ENCODE results near the gene CAMK2N1. TPM values are rescaled to one million over a fixed set of nuclear protein-coding genes. Genes with fewer than 3 reads are reported as not detected.

Gene CAMK2N1
- total and polyA plus RNA-seq, 4 experiments from 2014 or later: 0.32 to 6.5 (median 3.2) TPM

DNA sequence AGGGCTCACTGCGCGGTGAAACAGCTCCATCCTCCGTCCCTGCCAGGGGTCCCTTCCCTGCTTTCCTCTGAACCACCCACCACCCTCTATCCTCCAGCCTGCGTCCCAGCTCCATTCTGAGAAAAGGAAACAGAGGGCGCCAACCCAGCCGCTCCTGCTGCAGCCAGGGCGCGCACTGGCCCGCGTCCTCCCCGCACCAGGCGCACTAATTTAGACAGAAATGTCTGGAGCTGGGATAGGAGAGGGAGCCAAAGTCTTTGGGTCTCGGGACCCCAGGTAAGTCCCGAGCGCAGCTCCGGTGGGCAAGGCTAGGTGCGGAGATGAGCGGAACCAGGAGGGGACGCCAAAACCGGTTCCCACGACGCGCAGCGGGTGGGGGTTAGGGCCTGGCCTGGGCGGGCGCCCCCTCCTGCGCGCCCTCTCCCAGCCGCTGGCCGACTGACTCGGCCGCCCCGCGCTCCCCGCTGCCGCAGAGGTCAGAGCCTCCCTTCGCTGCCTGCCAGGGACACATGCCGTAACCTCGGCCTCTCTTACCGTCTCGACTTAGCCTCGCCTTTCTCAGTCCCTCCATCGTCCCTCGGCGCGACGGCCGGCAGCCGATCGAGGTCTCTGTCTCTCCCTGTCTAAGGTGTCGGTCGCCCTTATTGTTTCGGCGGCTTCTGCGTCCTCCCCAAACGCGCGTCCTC is 2.0 kb downstream of the CAMK2N1 start:
- Histone ChIP-seq H3K36me3 (ENCODE audit: insufficient read depth, low read length) (no peaks in the 10 kb centered on the region), H3K4me3 (ENCODE audit: low read length in 2 of 2) (peak overlapping the region in 1 of 2 donors; percentile 24), H3K27me3 (ENCODE audit: insufficient read depth, low read length) (peaks cover 19% of the 10 kb centered on the region), H3K4me1 (ENCODE audit: insufficient read depth, low read length) (peaks cover 24% of the 10 kb centered on the region), H3K27ac (ENCODE audit: low read depth, low read length) (no peak overlapping the region), H3K9me3 (ENCODE audit: control insufficient read depth in 1 of 2, low read length in 2 of 2) (no peaks in the 10 kb centered on the region)
- H3K4me3 Mint-ChIP-seq: peak overlapping the region; percentile 85 to 93 (median 88)
- ChIA-PET CTCF (ENCODE audit: partially characterized antibody) (interaction anchor here (0.7 to 2.5 kb wide), 3 partner anchors 9 to 122 kb away, joined by 3 to 10 read pairs (median 7); no protein-coding TSS in a partner anchor), POLR2A (ENCODE audit: partially characterized antibody) (interaction anchor here (0.7 to 2.5 kb wide), 2 partner anchors 24 to 271 kb away, joined by 5 to 12 read pairs; partner anchors contain the start of gene MUL1)
- H3K9me3 Mint-ChIP-seq: no peaks in the 10 kb centered on the region
- intact Hi-C loops (cut with micrococcal nuclease): no loop called here
- H3K36me3 Mint-ChIP-seq: no peaks in the 10 kb centered on the region
- peak overlapping the region in 4 of 7 donors; percentile 30 to 68 (median 58) for H3K27ac Mint-ChIP-seq
- peaks cover 22 to 34% of the 10 kb centered on the region in 2 donors for H3K27me3 Mint-ChIP-seq
- DNase-seq: peak in 1 of 5 donors; percentile 16
- peaks cover 11 to 22% (median 16%) of the 10 kb centered on the region in 4 donors for H3K4me1 Mint-ChIP-seq

DNA sequence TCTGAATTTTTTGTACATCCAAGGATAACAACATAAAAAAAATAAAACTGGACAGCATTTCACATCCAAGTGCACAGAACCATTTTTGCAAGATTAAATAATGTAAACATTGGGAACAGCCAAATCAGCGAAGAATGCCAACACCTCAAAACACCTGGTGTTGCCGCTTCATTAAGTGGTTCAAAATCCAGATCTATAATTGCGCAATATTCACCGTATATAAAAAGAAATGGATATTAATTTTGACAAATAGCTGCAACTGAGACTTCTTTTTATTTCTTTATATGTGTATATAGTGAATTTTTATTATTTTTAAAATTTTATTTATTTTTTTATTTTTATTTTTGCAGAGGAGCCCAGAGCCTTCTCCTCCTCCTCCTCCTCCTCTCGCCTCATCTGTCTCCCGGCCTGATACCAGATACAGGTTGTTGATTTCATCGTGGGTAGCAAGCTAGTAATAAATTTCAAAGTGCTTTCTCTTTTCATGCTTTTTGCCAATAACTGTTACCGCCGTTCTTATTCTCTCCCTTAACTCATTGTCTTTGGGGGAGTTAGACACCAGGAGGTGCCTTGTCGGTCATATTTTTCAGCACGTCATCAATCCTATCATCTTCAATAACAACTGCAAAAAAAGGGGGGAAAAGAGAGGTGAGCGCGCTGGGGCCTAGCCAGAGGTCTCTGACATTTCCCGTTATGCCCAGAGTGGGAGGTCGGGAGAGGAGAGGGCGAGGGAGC is 2.7 kb downstream of the CAMK2N1 start:
- H3K36me3 ChIP-seq (ENCODE audit: insufficient read depth, low read length): no peaks in the 10 kb centered on the region
- H3K27ac ChIP-seq (ENCODE audit: low read depth, low read length): no peak overlapping the region
- Mint-ChIP-seq H3K27me3 (peaks cover 27 to 40% of the 10 kb centered on the region in 2 donors), H3K9me3 (no peaks in the 10 kb centered on the region), H3K4me1 (peaks cover 11 to 22% (median 16%) of the 10 kb centered on the region in 4 donors), H3K36me3 (no peaks in the 10 kb centered on the region), H3K27ac (no peak overlapping the region), H3K4me3 (peak overlapping the region in 7 of 8 donors; percentile 35 to 81 (median 76))
- ChIA-PET CTCF (ENCODE audit: partially characterized antibody) (interaction anchor here (0.7 to 2.5 kb wide), 3 partner anchors 9 to 121 kb away, joined by 3 to 10 read pairs (median 7); no protein-coding TSS in a partner anchor), POLR2A (ENCODE audit: partially characterized antibody) (interaction anchor here (2.5 kb wide), 1 partner anchor 25 kb away, joined by 12 read pairs; the partner anchor contains the start of gene MUL1)
- H3K27me3 ChIP-seq (ENCODE audit: insufficient read depth, low read length): peaks cover 19% of the 10 kb centered on the region
- intact Hi-C loops (cut with micrococcal nuclease): no loop called here
- H3K9me3 ChIP-seq (ENCODE audit: control insufficient read depth in 1 of 2, low read length in 2 of 2): no peaks in the 10 kb centered on the region
- peaks cover 24% of the 10 kb centered on the region for H3K4me1 ChIP-seq (ENCODE audit: insufficient read depth, low read length)
- H3K4me3 ChIP-seq (ENCODE audit: low read length in 2 of 2): no peak overlapping the region
- no peak for DNase-seq

DNA sequence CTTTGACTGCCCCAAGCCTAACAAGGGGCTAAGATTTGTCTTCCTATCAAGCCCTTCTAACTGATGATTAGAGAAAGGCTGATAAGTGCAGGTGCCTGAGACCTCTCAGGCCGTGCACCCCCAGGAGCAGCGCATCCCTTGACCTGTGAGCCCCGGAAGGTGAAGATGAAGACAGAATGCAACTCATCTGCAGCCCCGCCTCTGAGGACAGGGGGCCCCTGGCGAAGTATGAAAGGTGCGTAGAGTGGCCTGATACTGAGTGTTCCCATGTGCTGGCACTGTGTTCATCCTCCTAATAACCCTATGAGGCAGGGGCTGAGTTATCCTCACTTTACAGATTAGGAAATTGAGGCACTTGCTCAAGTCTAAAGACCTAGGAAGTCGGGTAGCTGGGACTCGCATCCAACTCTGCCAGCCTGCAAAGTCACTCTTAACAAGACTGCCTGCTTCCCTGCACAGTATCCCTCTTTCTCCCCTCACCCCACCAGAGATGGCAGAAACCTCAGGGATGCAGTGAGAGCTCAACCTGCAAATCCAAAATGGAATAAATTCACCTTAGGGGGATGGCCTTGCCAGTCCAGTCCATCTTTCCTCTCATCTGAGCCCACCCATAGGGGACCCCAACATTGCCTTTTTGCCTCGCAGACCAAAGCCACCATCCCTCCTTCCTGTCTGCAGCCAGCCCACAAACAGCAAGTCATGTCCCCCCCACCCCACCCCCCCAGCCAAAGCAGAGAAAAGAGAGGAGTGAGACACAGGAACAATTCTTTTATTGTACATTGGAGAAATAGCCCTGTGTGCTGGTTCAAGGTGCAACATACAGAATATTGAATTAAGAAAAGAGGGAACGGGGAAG is 4.1 kb downstream of the CAMK2N1 start:
- H3K9me3 ChIP-seq (ENCODE audit: control insufficient read depth in 1 of 2, low read length in 2 of 2): no peaks in the 10 kb centered on the region
- no peak overlapping the region for H3K27ac ChIP-seq (ENCODE audit: low read depth, low read length)
- CTCF ChIA-PET (ENCODE audit: partially characterized antibody): interaction anchor here (0.7 to 2.5 kb wide), 3 partner anchors 11 to 13 kb away, joined by 3 to 10 read pairs (median 7); no protein-coding TSS in a partner anchor
- Mint-ChIP-seq H3K4me1 (peaks cover 9 to 15% (median 12%) of the 10 kb centered on the region in 4 donors), H3K27ac (peak overlapping the region in 1 of 7 donors; percentile 16), H3K27me3 (peaks cover 29 to 45% of the 10 kb centered on the region in 2 donors), H3K36me3 (no peaks in the 10 kb centered on the region), H3K9me3 (no peaks in the 10 kb centered on the region), H3K4me3 (no peak overlapping the region)
- peaks cover 23% of the 10 kb centered on the region for H3K4me1 ChIP-seq (ENCODE audit: insufficient read depth, low read length)
- DNase-seq: no peak
- no peaks in the 10 kb centered on the region for H3K36me3 ChIP-seq (ENCODE audit: insufficient read depth, low read length)
- no peak overlapping the region for H3K4me3 ChIP-seq (ENCODE audit: low read length in 2 of 2)
- peaks cover 20% of the 10 kb centered on the region for H3K27me3 ChIP-seq (ENCODE audit: insufficient read depth, low read length)
- intact Hi-C loops (cut with micrococcal nuclease): no loop called here
- POLR2A ChIA-PET (ENCODE audit: partially characterized antibody): no interaction called here

DNA sequence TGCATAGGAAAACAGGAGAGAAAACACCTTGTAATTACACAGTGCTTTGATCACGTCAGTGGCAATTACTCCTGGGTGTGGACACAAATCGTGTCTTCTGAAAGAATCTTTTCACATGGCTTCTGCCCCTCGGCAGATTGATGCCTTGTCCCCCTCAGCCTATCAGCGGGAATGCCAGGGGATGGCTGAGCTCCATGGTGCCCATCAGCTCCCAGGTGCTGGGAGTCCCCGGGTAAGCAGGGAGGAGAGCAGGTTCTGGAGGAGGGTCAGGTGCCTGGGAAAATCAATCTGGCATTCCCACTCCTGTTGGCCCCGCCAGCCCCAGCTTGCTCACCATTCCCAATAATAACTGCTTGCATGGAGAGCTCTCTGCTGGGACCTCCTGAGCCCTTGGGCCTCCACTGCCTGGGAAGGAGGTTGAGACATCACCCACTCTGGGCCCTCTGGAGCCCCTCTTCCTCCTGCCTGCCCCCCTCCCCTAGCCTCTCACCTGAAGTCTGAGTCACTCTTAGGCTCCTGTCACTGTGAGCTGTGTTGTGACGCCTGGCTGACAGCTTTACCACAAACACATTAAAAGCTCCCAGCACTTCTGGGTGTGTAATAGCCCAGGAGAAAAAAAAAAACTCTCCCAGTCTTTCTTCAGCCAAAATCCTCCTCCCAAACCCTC is 4.9 kb downstream of the CAMK2N1 start:
- Mint-ChIP-seq H3K36me3 (no peaks in the 10 kb centered on the region), H3K9me3 (no peaks in the 10 kb centered on the region), H3K4me3 (no peak overlapping the region), H3K27ac (no peak overlapping the region), H3K27me3 (peaks cover 34 to 49% of the 10 kb centered on the region in 2 donors), H3K4me1 (peaks cover 9 to 14% (median 11%) of the 10 kb centered on the region in 4 donors)
- POLR2A ChIA-PET (ENCODE audit: partially characterized antibody): no interaction called here
- Histone ChIP-seq H3K4me3 (ENCODE audit: low read length in 2 of 2) (no peak overlapping the region), H3K27me3 (ENCODE audit: insufficient read depth, low read length) (peaks cover 25% of the 10 kb centered on the region), H3K27ac (ENCODE audit: low read depth, low read length) (no peak overlapping the region), H3K4me1 (ENCODE audit: insufficient read depth, low read length) (peaks cover 18% of the 10 kb centered on the region), H3K9me3 (ENCODE audit: control insufficient read depth in 1 of 2, low read length in 2 of 2) (no peaks in the 10 kb centered on the region), H3K36me3 (ENCODE audit: insufficient read depth, low read length) (no peaks in the 10 kb centered on the region)
- CTCF ChIA-PET (ENCODE audit: partially characterized antibody): interaction anchor here (0.7 to 2.4 kb wide), 3 partner anchors 11 to 150 kb away, joined by 3 to 7 read pairs (median 3); no protein-coding TSS in a partner anchor
- intact Hi-C loops (cut with micrococcal nuclease): no loop called here
- DNase-seq: no peak

DNA sequence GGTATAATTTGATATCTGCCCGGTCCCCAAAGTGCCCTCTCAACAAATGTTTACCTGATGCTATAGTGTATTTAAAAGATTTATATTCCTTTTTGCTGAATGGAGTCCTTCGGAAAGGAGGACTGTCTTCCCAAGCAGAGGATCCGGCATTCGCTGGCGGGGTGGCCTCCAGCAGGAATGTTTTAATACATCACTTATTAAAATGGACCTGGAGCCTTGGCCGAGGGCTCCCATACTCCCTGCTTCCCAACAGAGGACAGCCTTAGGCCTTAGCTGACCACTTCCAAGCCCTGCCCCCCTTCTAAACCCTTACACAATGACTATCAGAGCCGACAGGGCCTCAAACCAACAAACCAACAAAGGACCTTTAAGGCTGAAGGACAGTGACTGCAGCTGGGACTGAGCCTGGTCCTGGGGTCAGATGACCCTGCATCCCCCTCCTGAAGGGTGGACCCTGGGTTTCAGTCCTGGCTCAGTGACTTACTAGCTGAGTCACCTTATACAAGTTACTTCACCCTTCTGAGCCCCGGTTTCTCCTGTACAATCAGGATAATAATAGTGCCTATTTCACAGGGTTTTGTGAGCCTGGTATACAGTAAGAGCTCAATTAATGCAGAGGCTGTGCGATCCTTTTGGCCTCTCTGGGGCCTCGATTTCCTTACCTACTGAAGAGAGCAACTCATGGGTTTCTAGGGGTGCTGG is 5.6 kb downstream of the CAMK2N1 start:
- H3K9me3 ChIP-seq (ENCODE audit: control insufficient read depth in 1 of 2, low read length in 2 of 2): no peaks in the 10 kb centered on the region
- Mint-ChIP-seq H3K4me1 (peaks cover 9 to 14% (median 11%) of the 10 kb centered on the region in 4 donors), H3K27me3 (peaks cover 36 to 54% of the 10 kb centered on the region in 2 donors), H3K27ac (no peak overlapping the region), H3K9me3 (no peaks in the 10 kb centered on the region), H3K4me3 (no peak overlapping the region), H3K36me3 (no peaks in the 10 kb centered on the region)
- intact Hi-C loops (cut with micrococcal nuclease): no loop called here
- no peak for DNase-seq
- peaks cover 25% of the 10 kb centered on the region for H3K27me3 ChIP-seq (ENCODE audit: insufficient read depth, low read length)
- ChIA-PET POLR2A (ENCODE audit: partially characterized antibody) (no interaction called here), CTCF (ENCODE audit: partially characterized antibody) (no interaction called here)
- no peaks in the 10 kb centered on the region for H3K36me3 ChIP-seq (ENCODE audit: insufficient read depth, low read length)
- no peak overlapping the region for H3K27ac ChIP-seq (ENCODE audit: low read depth, low read length)
- peaks cover 18% of the 10 kb centered on the region for H3K4me1 ChIP-seq (ENCODE audit: insufficient read depth, low read length)
- H3K4me3 ChIP-seq (ENCODE audit: low read length in 2 of 2): no peak overlapping the region

DNA sequence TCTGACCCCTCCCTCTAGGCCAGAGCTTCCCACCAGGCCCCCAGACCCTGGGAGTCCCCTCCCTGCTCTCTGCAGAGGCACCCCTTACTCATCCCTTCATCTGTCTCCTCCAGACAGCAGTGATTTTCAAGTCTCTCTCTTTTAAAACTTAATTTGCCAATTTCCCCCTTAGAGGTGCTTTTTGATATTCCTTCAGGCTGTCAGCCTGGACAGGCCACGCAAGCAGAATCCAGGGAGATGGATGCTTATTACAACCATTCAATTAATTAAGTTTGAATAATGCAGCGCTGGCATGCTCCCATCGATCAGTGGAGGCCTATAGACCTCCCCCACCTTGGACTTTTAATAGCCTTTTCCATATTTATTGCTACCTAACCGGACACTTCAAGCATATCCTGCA is 6.2 kb downstream of the CAMK2N1 start:
- Histone ChIP-seq H3K27me3 (ENCODE audit: insufficient read depth, low read length) (peaks cover 24% of the 10 kb centered on the region), H3K4me1 (ENCODE audit: insufficient read depth, low read length) (peaks cover 15% of the 10 kb centered on the region), H3K36me3 (ENCODE audit: insufficient read depth, low read length) (no peaks in the 10 kb centered on the region), H3K4me3 (ENCODE audit: low read length in 2 of 2) (no peak overlapping the region), H3K9me3 (ENCODE audit: control insufficient read depth in 1 of 2, low read length in 2 of 2) (no peaks in the 10 kb centered on the region), H3K27ac (ENCODE audit: low read depth, low read length) (no peak overlapping the region)
- H3K36me3 Mint-ChIP-seq: no peaks in the 10 kb centered on the region
- intact Hi-C loops (cut with micrococcal nuclease): no loop called here
- H3K27ac Mint-ChIP-seq: no peak overlapping the region
- DNase-seq: no peak
- H3K4me1 Mint-ChIP-seq: peaks cover 9 to 14% (median 11%) of the 10 kb centered on the region in 4 donors
- ChIA-PET POLR2A (ENCODE audit: partially characterized antibody) (no interaction called here), CTCF (ENCODE audit: partially characterized antibody) (no interaction called here)
- no peaks in the 10 kb centered on the region for H3K9me3 Mint-ChIP-seq
- no peak overlapping the region for H3K4me3 Mint-ChIP-seq
- peaks cover 41 to 59% of the 10 kb centered on the region in 2 donors for H3K27me3 Mint-ChIP-seq
